Measurements from ENCODE around the gene SLC9B1.
"Not testable (repeated sequence)": the region's sequence is repeated elsewhere in the genome, so short reads cannot be mapped to it uniquely, and the experiment has no call there.

The SLC9B1 gene

DNA sequence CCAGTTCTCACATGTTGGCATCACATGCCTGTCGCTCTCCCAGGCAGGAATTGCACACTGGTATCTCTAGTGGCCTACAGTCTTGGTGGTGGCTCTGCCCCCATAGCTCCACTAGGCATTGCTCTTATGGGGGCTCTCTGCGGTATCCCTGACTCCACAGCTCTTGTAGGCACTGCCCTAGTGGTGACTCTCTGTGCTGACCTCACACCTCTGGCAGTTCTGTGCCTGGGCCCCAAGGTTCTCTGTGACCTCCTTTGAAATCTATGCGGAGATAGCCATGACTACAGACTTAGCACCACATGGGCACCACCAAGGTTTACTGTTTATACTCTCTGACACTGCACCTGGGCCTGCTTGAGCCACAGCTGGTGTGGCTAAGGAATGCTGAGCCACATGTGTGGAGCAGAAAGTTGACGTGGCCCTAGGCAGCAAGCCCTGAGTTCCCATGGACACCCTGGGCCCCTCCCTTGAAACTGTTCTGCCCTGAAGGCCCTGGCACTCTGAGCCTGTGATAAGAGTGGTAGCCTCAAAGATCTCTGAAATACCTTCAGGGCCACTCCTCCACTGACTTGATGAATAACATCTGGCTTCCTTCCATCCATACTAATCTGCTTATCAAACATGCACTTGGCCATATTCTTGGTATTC is 8.0 kb downstream of the SLC9B1 start:
- DNase-seq (ENCODE audit: low read depth in 4 of 4, low spot score in 1 of 4): no peak

DNA sequence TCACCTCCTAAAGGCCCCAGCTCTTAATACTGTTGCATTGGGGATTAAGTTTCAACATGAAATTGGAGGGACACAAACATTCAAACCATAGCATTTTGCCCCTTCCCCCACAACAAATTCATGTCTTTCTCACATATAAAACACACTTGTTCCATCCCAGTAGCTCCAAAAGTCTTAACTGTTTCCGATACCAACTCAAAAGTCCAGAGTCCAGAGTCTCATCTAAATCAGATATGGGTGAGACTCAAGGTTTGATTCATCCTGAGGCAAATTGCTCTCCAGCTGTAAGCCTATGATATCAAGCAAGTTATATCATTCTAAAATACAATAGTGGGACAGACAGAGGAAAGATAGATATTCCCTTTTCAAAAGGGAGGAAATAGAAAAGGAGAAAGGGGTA is 8.7 kb downstream of the SLC9B1 start:
- DNase-seq (ENCODE audit: low read depth in 4 of 4, low spot score in 1 of 4): no peak

DNA sequence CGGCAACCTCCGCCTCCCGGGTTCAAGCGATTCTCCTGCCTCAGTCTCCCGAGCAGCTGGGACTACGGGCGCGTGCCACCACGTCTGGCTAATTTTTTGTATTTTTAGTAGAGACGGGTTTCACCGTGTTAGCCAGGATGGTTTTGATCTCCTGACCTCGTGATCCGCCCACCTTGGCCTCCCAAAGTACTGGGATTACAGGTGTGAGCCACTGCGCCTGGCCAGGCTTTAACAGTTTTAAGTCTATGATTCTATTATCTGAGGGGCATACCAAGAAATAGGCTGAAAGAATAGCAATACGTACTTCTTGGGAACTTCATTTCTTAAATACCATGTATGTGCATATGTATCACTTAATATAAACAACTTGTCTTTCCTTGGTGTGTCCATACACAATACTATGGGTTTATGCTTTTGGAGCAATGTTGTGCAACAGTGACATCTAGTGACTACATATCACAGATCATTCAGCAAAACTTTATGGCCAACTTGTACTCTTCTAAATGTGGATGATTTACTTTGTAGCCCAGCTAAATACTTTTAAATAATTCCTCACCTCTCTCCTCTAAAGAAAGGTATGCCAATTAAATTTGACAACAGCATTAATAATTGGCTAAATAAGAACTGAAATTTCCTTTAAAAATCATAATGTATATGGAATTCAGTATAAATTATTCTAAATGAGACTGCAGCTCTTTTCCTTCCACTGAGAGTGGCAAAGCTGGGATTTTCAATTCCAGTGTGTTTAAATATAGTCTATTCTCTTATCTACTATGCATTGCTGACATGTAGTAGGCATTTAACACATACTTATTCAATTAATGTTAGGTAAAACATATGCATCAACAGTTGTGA is 10.4 kb downstream of the SLC9B1 start:
- DNase-seq (ENCODE audit: low read depth in 4 of 4, low spot score in 1 of 4): no peak

DNA sequence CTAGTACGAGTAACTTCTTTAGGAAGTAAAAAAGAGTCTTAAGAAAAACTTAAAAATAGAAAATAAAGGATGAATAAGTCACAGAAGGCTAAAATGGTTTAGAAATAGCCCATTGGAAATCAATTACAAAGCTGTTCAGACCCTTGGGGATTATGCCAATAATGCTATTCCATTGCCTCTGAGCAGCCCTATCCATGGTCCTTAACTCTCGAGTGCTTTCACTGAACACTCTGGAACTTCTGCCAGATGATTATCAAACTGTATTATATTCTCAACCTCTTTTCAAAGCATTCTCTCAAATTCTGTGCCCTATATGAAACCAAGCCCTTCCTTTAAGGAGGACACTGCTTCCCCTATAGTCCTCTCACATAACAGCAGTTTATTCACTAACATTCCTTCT is 17.0 kb downstream of the SLC9B1 start:
- DNase-seq (ENCODE audit: low read depth in 4 of 4, low spot score in 1 of 4): no peak

DNA sequence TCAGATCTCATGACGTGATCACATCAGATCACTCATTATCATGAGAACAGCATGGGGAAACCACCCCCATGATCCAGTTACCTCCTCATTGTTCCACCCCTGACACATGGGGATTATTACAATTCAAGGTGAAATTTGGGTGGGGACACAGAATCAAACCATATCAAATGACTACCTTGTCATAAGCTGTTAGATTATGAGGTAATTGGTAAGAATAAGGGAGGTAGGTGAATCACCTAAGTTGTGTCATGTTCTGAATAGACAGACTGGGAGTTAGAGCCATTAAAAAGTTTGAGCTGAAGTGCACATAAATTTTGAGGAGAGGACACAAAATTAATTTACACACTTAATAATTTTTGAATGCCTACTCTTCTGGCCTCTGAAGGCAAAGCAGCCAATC is 24.7 kb downstream of the SLC9B1 start:
- DNase-seq (ENCODE audit: low read depth in 4 of 4, low spot score in 1 of 4): no peak

DNA sequence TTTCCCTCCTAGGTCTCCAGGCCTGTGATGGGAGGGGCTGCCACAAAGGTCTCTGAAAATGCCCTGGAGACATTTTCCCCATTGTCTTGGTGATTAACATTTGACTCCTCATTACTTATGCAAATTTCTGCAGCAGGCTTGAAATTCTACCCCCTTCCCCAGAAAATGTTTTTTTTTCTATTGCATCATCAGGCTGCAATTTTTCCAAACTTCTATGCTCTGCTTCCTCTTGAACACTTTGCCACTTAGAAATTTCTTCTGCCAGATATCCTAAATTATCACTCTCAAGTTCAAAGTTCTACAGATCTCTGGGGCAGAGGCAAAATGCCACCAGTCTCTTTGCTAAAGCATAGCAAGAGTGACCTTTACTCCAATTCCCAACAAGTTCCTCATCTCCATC is 25.5 kb downstream of the SLC9B1 start:
- not testable (repeated sequence) for DNase-seq (ENCODE audit: low read depth in 4 of 4, low spot score in 1 of 4)

DNA sequence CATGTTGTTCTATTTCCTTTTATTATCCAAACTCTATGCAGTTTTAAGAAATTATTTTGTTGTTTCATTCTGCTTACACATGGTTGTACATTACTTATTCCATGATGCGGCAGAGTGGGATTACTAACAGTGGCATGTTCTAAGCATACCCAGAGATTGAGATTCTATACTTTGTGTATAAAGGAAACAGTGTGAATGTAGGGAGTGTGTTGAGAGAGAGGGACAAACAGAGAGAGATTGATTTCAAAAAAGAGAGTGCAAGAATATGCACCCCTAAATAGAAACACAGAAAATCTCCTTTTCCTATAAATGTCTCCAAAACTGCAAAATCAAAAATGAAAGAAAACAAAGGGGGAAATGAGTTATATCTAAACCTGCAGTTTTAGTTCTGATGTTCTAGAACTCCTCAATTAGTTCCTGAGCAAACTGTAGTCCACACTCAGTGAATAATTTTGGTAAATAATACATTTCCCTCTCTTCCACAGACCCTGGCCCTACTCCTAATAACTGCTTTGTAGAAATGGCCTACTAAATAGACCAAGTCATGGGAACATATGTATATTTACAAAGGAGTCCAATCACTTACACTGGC is 31.0 kb downstream of the SLC9B1 start:
- no peak for DNase-seq (ENCODE audit: low read depth in 4 of 4, low spot score in 1 of 4)

DNA sequence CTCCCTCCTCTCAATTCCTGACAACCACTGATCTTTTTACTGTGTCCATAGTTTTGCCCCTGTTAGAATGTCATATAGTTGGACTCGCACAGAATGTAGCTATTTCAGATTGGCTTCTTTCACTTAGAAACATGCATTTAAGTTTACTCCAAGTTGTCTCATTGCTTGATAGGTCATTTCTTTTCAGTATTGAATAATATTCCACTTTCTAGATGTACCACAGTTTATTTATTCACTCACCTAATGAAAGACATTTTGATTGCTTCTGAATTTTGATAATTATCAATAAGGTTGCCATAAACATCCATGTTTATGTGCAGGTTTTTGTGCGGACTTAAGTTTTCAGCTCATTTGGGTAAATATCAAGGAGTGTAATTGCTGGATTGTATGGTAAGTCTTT is 38.5 kb downstream of the SLC9B1 start:
- DNase-seq (ENCODE audit: low read depth in 4 of 4, low spot score in 1 of 4): no peak

DNA sequence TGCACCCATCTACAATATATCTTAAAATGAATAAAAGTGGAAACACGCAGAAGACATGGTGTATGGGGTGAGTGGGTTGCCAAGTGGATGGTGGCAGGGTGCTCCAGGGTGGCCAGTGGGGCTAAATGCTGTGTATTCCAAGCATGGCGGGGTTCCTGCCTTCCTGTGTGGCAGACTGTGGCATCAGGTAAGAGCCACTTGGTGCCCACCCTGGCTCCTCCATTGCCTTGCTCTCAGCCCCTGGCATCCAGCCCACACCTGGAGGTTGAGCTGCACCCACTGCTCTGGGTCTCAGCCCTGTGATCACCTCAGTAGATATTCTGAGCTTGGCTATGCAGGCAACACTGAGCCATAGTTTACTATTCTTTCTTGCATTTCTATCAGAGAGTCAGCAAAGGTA is 57.7 kb downstream of the SLC9B1 start:
- not testable (repeated sequence) for DNase-seq (ENCODE audit: low read depth in 4 of 4, low spot score in 1 of 4)

DNA sequence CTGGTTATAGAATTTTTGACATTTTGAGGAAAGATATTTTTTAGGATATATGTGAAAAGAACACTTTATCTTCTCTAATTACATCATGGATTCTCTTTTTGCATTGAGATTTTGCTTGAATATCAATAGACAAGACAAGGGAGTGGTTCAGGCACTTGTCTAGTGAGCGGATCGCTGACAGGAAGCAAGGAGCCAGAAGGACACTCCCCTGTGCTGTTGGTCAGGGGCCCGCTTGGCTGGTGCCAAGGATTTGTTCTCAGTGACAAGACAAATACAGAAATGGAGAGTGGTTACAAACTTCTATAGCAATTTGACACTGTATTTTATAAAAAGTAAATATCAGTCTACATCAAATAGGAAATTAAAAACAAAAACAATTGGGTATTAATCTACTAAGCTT is 60.0 kb downstream of the SLC9B1 start:
- DNase-seq (ENCODE audit: low read depth in 4 of 4, low spot score in 1 of 4): no peak

DNA sequence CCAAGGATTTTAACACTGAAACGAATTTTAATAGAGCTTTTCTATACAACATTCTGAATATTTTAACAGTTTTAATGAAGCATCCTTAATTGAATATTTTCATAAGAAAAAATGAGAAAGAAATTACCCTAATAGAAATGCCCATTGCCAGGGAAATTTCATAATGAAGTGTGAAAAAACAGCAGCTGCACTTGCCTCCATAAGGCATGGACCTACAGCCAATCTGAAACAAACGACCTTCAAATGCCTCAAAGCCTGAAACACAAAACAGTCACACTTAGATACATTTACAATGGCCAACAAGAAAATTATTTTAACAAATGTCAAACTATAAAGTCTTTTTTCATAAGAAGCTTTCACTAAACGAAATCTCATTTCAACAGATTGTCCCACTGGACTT is 74.4 kb downstream of the SLC9B1 start:
- no peak for DNase-seq (ENCODE audit: low read depth in 4 of 4, low spot score in 1 of 4)

DNA sequence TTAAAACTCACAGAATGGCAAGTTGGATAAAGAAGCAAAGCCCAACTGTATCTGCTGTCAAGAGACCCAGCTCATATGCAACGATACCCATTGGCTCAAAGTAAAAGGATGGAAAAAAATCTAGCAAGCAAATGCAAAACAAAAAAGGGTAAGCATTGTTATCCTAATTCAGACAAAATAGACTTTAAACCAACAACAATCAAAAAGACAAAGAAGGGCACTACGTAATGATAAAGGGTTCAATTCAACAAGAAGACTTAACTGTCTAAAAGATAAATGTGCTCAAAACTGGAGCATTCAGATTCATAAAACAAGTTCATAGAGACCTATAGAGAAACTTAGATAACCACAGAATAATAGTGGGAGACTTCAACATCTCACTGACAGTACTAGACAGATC is 81.4 kb downstream of the SLC9B1 start:
- not testable (repeated sequence) for DNase-seq (ENCODE audit: low read depth in 4 of 4, low spot score in 1 of 4)

DNA sequence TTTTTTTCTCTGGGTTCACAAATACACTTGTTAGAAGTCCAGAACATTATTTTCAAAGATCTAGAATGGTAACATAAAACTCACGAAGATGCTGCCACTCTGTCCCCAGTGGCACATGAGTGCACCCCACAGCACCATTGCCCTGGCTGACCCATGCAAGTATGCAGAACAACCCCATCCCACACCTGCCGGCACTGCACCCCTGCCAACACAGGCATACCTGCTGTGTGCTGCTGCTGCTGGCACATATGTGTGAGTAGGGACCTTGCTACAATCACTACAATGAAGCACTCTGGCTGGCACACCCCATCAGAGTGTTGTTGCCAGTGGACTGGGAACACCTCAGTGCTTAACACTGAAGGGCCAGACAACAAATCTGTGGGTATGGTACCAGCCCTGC is 83.8 kb downstream of the SLC9B1 start:
- no peak for DNase-seq (ENCODE audit: low read depth in 4 of 4, low spot score in 1 of 4)

DNA sequence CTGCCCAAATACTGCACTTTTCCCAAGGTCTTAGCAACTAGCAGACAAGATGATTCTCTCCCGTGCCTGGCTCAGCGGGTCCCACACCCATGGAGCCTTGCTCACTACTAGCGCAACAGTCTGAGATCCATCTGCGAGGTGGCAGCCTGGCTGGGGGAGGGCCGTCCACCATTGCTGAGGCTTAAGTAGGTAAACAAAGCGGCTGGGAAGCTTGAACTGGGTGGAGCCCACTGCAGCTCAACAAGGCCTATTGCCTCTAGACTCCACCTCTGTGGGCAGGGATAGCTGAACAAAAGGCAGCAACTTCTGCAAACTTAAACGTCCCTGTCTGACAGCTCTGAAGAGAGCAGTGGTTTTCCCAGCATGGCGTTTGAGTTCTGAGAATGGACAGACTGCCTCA is 99.8 kb downstream of the SLC9B1 start:
- DNase-seq (ENCODE audit: low read depth in 4 of 4, low spot score in 1 of 4): not testable (repeated sequence)

DNA sequence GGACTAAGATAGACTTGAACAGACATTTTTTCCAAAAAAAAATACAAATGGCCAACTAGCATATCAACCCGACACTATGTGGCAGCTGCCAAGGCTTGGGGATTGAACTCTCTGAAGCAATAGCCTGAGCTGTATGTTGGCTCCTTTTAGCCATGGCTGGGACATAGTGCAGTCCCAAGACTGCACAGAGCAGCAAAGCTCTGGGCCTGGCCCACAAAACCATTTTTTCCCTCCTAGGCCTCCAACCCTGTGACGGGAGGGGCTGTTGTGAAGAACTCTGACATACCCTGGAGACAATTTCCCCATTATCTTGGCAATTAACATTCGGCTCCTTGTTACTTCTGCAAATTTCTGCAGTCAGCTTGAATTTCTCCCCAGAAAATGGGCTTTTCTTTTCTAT is 100.6 kb downstream of the SLC9B1 start:
- no peak for DNase-seq (ENCODE audit: low read depth in 4 of 4, low spot score in 1 of 4)

DNA sequence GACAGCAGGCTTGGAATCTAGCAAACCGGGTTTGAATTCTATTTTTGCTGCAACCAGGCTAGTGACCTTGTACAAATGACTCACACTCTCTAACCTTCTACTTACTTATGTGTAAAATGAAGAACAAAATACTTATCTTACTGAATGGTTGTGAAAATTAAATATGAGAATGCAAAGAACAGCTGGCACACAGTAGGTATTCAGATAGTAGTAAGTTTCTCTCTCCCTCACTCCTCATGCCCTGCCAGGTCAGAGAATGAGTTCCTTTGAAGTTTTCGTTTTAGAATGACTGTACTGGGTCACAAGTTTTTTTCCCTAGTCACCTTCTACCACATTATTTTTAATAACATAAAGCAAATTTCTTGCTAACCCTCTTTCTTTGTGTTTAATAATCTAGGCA is 117.7 kb downstream of the SLC9B1 start:
- DNase-seq (ENCODE audit: low read depth in 4 of 4, low spot score in 1 of 4): no peak

DNA sequence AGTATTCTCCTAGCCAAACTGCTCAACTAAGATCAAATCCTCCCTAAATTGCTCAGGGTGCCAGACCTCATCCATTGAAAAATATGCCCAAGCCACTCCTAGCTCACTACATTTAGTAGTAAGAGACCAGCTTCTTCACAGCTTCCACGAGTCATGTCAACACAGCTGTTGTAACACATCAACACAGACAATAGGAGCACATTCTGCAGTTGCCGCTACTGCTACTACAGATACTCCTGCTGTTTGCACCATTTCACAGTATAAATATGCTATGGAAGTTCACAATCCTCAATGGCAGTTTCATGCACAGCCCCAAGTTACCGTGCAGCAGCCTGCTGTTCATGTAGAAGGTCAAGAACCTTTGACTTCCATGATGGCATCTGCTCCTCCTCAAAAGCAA is 121.9 kb downstream of the SLC9B1 start:
- DNase-seq (ENCODE audit: low read depth in 4 of 4, low spot score in 1 of 4): not testable (repeated sequence)

DNA sequence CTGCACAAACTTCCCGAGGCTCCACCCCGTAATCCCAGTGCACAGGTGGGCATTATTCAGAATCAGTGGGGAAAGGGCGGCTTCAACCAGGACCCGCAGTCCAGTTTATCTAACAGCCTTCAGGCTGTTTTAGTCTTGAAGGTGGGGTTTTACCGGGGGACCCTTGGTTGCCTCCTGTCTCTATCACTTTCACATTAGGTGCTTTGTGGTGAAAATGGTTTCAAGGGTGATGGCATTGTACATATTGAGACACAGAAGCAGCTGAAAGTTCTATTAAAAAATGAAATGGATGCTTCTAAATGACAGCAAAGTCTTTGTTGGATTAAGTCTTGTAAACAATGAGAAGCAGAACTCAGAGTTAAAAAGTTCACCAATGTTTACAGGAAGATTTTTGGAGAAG is 123.0 kb downstream of the SLC9B1 start:
- DNase-seq (ENCODE audit: low read depth in 4 of 4, low spot score in 1 of 4): not testable (repeated sequence)

DNA sequence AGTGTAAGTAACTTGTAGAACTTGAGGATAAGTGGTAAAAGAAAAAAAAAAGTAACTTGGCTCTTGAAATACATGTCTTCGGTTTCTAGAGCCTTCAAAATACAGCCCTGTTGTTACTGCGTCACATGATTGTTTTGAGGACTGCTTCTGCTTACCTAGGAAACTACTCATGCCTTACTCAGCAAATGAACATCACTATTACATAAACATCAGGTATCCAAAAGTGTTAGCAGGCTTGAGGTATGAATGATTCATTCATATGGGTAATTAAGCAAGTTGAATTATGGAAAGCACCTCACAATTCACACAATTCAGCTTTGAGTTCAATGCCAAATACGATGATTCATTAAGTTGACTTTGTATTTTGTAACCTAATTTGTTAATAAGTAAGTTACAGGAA is 129.6 kb downstream of the SLC9B1 start:
- not testable (repeated sequence) for DNase-seq (ENCODE audit: low read depth in 4 of 4, low spot score in 1 of 4)

DNA sequence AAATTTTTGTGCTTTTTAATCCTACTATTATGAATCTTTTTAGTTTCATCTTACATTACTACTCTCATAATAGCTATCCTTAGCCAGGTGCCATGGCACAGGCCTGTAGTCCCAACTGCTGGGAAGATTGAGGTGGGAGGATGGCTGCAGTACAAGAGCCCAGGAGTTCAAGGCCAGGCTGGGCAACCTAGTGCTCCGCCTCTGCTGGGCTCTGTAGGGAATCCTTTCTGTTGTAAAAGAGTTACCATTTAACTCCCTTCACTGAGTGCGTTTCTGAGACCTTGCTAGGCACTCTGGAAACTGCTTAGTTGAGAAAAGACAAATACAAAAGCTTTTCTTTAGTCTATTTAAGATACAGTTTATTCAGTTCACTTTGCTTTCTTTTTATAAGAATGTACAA is 130.9 kb downstream of the SLC9B1 start:
- not testable (repeated sequence) for DNase-seq (ENCODE audit: low read depth in 4 of 4, low spot score in 1 of 4)

DNA sequence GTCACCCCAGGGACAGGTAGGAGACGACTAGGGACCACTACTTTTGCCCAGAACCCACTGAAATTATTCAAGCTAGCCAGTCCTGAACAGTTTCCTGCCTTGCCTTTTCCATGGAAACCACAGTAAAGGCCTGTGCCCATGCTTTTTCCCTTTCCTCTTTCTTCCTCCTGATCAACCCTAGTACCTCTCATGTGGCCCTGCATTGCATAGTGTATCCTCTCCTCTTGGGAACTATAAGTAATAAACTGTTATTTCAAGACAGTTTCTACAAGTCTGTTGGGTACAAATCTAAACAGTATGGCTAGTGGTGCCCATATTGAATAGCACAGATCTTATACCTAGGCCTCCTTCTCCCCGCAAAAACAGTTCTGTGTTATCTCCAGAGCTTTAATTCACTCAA is 136.2 kb downstream of the SLC9B1 start:
- DNase-seq (ENCODE audit: low read depth in 4 of 4, low spot score in 1 of 4): no peak

DNA sequence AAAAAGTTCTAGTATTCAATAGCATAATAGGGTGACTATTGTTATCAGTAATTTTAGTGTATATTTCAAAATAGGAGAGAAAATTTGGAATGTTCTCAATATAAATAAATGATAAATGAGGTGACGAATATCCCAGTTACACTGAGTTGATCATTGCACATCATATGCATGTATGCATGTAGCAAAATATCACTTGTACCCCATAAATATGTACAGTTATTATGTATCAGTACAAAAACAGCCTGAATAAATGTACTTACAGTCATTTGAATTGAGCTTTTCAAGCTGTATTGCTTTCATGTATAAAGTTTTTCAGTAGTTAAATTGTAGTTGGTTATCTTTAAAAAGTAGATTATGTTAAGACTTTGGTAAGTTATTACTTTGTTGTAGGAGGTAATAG is 138.2 kb downstream of the SLC9B1 start:
- no peak for DNase-seq (ENCODE audit: low read depth in 4 of 4, low spot score in 1 of 4)

Data from stimulated activated CD4-positive, alpha-beta T cell treated with anti-CD3 and anti-CD28 coated beads, Interleukin-1b, Interleukin-23, amount 100 ng/mL, for 24 hours (primary cell).